HL-60/S4 (cell line): ENCODE results near the gene GRID1.
"Not testable (repeated sequence)": the region's sequence is repeated elsewhere in the genome, so short reads cannot be mapped to it uniquely, and the experiment has no call there.

Source experiments
- in situ Hi-C: fragments of 300-500 bp; cut with MboI; formaldehyde crosslinking; loops from 2 replicates; pipeline ENCODE4 v1.14.3; 2022; ENCODE audit warnings: low sequenced_read_pairs

Gene GRID1

DNA sequence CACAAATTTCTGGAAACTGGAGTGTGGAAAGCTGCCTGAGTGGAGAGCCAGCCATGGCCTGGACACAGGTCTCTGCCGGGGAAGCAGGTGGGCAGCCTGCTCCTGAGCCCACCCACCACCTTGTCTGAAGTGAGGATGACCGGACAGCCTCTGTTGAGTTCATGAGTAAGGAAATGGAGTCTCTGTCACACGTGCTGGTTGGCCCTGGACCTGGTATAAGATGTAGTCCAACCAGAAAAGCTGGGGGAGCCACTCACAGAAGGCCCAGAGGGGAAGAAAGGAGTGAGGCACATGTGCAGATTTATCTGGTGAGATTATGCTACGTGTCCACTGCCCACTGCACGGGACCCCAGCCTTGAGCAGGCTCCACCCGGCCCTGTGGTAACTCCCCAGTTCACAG lies 383.5 kb downstream of the GRID1 start:
- in situ Hi-C loops: no loop called here

DNA sequence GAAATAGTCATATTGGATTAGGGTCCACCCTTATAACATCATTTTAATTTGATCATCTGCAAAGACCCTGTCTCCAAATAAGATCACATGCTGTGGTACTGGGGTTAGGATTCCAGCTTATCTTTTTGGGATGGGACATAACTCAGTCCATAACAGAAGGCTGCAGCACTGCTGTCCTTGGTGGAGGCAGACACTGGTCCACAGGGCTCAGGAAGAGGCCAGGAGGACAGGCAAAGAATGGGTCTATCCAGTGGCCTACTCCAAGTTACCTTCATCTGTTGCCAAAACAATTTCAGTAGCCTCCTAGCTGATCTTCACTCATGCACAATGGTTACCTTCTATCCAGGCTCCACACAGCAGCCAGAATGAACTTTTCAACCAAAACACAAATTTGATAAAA lies 387.0 kb downstream of the GRID1 start:
- in situ Hi-C loops: no loop called here

DNA sequence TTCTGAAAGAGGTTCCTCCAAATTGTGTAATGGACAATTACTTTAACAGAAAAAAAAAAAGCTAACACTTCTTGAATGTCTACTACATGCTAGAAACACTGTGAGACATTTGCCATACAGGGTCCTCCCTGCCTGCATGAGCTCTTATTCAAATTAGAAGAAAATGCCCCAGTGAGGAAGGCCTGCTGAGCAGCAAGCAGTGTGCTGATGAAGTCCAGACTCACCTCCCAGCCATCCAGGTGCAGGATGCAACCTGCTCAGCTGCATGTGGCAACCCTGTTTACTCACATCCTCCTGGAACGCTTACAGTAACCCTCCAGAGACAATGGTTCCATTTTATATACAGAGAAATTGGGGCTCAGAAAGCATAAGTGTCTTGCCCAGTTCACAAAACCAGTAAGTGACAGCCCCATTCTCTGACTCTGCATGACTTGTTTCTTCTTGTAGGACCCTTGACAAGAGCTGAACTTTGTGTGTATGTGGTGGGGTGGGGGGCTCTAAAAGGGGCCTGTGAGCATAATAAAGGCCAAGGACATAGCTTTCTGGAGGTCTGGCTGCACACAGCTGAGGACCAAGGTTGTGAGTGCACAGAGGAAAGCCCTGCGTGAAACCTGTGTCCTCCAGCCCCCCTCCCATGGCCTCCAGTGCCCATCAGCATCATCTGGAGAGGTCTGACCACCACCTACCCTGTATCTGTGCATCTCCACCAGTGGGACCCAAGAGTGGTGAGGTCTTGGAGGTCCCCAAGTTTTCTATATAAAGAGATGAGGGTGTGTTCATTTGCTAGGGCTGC lies 387.8 kb downstream of the GRID1 start:
- in situ Hi-C loops: no loop called here

DNA sequence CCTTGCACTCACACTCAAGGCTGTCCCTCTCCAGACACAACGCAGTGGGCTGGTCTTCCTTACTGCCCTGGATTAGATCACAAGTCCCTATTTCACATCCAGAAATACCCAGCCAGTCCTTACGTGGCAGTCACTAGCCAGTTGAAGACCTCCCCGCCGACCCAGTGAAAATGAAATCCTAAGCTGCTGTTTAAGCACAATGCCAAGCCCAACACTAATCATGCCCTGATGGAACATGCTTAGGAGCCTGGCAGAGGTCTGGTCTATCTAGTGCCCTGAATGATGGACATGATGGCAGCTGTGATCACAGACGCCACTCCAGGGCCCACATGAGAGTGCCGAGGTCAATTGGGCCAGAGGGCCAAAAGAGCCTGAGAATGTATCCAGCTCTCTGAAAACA lies 389.0 kb downstream of the GRID1 start:
- in situ Hi-C loops: no loop called here

DNA sequence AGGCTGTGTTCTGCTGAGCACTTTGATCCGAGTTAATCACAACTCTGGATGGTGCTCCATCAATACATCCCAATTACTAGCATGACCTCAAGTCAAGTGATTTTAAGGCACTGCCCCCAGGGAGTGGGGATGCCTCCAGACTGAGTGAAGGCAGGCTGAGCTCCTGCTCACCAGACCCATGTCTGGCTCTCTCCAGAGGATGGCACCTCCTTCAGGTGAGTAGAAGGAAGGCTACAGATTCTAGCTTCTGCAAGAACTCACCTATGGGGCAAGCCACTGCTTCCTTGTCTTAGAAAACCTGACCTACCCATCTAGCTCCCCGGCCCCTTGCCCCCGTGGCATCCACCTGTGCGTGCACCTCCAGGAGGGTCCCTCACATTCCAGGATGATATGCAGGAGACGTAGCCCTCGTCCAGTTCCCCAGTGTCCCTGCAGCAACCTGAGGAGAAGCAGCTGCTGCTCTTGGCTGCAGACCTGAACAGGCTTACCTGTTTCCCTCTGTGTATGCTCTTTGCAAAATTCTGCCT lies 390.3 kb downstream of the GRID1 start:
- in situ Hi-C loops: no loop called here

DNA sequence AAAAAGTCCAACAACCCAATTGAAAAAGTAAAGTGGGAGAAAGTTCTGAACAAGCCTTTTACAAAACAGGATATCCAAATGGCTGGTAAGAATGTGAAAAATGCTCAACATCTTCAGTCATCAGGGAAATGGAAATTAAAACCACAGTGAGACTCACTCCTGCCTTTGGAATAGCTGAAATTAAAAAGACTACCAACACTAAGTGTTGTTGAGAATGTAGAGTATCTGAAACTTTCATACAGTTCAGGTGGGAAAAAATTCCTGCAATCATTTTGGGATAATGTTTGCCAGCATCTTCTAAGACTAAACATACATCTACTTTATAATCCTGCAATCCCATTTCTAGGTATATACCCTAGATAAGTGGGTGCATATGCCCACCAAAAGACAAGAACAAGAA lies 395.1 kb downstream of the GRID1 start:
- in situ Hi-C loops: loop anchor here (25.0 kb wide), 1 partner anchor 91 kb away; no protein-coding TSS in a partner anchor

DNA sequence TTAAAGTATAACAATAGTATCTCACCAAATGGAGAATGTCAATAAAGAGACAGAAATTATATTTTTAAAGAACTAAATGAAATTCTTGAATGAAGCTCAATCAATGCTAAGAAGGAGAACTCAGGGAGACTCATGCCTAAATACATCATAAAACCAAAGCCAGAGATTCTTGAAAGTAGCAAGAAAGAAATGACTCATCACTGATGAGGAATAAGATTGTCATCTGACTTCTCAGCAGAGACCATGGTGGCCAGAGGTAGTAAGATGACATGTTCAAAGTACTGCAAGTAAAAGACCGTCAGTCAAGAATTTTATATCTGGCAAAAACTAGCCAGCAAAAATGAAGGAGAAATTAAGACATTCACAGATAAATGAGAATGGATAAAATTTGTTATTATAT lies 399.0 kb downstream of the GRID1 start:
- in situ Hi-C loops: loop anchor here (25.0 kb wide), 1 partner anchor 95 kb away; no protein-coding TSS in a partner anchor

DNA sequence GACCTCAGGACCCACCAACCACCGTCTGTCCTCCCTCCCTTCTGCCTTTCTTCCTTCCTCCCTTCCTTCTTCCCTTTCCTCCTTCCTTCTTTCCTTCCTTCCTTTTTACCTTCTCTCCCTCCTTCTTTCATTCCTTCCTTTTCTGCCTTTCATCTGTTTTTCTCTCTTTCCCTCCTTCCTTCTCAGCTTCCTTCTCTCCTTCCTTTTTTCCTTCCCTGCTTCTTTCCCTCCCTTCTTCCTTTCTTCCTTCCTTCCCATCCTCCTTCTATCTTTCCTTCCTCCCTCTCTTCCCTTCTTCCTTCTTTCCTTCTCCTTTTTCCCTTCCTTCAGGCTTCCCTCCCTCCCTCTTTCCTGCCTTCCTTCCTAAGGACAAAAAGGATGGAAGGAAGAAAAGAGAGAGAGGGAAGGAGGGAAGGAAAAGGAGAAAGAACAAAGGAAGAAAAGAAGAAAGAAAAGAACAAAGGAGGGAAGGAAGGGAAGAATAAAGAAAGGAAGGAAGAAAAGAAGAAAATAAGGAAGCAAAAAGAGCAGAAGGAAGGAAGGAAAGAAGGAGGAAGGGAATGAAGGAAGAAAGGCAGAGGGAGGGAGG lies 405.0 kb downstream of the GRID1 start:
- in situ Hi-C loops: loop anchor here (25.0 kb wide), 1 partner anchor 101 kb away; no protein-coding TSS in a partner anchor

DNA sequence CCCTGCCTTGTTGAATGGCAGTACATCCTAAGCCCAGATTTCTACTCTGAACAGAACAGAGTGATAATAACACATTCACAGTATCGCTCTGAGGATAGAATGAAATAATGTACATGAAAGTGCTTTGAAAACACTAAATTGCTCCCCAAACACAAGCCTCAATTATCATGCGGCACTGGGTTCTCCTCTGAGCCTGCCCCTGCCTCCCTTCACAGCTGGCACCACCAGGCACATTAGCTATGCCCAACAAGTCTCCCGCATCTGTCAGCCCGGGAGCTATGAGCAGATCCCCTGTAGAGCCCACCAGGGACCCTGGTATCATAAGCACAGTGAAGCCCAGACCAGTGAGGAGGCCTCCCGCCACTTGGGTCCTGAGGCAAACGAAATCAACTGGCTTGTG lies 405.5 kb downstream of the GRID1 start:
- in situ Hi-C loops: loop anchor here (25.0 kb wide), 1 partner anchor 101 kb away; no protein-coding TSS in a partner anchor

DNA sequence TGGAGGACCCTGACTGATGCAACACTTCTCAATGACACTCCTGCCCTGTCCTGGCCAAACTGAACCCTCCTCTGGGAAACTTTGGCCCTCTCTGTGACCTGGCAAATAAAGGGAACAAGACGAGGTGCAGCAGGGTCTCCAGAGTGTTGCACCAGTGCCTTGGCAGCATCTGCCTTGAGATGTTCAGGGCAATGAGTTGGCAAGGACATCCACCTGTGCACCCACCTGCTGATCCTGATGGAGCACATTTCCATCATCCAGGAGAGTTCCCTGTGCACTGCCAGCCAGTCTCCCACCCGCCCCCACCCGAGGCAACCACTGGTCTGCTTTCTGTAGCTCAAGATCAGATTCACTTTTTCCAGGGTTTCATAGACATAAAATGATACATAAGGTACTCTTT lies 407.4 kb downstream of the GRID1 start:
- in situ Hi-C loops: loop anchor here (25.0 kb wide), 1 partner anchor 103 kb away; no protein-coding TSS in a partner anchor

DNA sequence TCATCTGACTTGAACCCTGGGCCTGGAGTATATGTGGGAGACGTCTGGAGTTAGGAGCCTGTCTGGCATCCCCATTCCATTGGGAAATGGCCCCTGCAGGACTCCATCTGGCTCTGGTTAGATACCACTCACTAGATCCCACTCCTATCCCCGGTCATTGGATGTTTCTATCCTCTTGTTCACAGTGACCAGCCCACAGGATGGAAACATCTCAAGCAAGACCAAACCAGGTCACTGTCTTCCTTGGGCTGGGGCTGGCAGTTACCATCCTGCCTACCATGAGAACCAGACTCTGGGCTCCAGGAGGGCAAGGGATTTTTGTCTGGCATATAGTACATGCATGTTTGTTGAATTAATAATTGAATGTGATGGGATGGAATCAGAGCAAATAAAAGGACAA lies 415.7 kb downstream of the GRID1 start:
- in situ Hi-C loops: loop anchor here (25.0 kb wide), 1 partner anchor 111 kb away; no protein-coding TSS in a partner anchor

DNA sequence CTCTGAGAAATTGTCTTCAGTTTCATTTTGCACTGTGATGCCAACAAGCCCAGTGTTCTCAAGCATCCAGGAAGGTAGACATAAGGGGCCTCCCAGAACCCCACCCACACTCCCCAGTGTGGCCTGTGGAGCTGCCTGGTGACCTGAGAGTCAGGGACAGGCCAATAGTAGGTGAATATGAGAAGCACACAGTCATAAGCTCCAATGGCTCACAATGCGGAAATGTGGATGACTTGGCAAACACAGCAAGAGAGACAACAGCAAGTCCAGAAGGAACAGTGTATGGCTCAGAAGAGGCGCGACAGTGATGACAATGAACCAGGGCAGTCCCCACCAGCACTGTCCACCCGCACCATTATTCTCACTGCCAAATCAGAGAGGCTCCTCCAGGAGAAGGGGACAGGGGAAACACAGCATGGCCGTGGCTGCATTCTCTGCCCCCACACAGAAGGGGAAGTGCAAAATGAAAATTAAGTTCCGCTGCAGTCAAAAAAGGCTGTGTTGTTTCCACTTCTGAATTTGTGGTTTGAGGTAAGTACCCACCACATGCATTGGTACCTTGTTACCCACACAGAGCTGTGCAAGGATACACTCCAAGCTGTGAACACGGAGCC lies 419.8 kb downstream of the GRID1 start:
- in situ Hi-C loops: no loop called here

DNA sequence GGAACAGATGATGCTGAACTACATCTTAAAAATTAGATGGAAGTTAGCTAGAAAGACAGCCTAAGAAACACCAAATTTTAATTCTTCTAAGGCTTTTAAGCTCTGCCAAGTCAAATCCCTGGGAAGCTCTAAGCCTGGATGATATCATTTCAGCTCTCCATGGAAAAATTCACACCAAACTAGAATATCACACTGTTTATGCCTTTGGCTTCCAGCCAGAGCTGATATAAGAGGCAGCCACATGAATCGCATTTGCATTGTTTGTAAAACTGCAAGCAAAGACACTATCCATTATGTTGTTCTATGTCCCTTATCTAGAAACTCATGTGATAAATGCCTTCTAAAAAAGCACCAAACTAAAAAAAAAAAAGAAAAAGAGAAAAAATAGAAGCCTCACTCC lies 430.4 kb downstream of the GRID1 start:
- in situ Hi-C loops: no loop called here

DNA sequence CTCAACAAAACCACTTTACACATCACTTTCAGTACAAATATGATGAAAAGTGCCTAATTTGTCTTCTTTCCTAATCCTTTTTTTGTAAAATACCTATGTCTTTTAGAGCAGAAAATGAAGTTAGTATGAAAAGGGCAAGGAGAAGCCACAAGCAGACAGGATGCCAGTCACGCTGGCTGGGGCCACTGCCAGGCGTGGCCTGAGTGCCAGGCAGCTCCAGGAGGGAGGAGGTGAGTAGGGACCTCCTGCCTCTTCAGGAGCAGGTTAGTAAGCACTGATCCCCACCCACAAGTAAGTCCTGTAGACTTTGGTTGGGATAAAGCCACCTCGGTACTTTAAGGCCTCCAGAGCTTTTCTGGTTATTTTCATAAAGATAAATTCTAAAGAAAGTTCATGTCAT lies 432.0 kb downstream of the GRID1 start:
- in situ Hi-C loops: no loop called here

DNA sequence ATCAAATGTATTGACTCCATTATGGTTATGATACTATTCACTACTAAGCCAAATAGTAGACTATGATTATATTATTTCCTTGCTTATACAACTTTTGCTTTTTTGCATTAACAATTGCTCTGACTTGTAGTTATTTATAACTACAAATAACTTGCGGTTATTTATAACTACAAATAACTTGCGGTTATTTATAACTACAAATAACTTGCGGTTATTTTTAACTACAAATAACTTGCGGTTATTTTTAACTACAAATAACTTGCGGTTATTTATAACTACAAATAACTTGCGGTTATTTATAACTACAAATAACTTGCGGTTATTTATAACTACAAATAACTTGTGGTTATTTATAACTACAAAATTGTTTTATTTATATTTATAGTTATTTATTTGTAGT lies 436.6 kb downstream of the GRID1 start:
- in situ Hi-C loops: not testable (repeated sequence)

DNA sequence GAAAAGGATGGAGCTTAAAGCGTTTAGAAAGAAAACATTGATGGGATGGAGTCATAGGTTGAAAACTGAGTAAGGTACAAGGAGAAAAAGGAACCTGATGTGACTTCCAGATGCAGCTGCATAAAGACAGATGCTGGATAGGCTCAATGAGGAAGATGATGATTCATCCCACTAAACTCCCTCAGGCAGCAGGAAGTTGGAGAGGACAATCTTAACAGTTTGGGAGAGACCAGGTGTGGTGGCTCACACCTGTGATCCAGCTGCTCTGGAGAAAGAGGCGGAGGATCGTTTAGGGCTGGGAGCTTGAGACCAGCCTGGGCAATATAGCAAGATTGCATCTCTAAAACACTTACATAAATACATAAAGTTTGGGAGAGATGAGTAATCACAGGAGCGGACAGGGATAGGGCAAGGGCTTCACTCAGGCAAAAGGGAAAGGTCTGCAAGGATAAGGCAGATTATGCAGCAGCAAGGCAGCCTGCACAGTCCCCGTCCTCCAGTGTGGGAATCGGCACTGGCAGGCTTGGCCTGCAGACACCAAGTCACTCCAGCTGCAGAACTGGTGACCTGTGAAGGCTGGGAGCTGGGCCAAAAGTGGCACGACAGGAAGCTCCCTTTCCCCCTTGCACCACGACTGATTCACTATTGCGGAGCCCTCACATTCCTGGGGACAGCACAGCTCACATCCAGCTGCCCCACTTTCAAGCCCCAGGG lies 438.5 kb downstream of the GRID1 start:
- in situ Hi-C loops: no loop called here

DNA sequence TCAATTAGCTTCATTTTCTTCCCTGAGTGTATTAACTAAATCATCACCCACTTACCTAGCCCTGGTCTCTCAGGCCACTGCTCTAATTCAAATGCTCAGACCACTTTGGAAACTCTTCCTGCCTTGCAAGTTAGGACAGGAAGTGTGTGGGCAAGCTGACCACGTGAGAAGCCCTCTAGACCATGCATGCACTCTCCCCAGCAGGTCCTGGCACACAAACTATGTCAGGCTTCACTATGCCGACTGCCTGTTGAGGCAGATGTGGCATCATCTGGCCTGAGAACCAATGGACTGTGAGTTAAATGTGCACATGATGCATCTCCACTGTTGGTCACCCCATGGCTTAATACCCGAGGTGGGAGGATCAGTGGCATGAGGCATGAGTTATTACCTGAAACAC lies 439.6 kb downstream of the GRID1 start:
- in situ Hi-C loops: no loop called here

DNA sequence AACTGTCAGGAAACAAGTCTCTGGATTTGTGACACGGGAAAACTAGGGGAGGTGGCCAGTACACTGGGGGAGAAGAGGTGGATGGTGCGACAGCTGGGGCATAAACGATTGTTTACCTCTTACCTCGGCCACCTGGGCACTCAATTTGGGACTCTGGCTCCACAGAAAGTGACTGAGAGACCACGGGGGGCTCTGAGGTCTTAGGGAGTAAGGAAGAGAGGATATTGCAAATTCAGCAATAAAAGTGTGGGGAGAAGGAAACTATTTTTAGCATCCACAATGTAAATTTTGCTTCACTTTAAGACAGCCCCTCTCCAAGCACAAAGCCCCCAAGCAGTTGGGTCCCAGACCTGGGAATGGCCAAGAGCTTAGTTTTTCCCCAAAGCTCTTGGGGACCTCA lies 440.5 kb downstream of the GRID1 start:
- in situ Hi-C loops: no loop called here

DNA sequence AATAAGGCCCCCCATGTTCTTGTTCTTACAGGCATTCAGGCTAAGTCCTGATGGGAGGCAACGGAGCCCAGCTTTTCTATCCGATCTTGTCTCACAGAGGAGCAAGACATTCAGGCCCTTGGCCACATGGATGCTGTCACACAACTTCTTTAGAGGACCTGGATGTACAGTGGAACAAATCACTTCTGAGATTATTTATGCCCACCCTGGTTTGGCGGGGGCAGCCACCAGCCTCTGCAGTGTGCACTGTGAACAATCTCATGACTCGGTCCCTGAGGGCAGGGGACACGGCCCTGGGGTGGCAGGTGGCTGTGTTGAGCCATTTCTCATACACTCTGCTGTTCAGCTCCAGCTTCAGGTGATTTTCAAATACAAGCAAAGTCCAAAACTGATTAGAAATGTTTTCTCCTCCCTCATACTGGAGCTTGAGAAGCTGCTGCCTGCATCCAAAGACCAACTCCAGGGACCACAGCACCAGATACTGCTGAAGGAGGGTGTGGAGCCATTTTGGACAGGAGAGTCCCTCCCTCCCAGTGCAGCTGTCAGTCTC lies 441.3 kb downstream of the GRID1 start:
- in situ Hi-C loops: no loop called here

DNA sequence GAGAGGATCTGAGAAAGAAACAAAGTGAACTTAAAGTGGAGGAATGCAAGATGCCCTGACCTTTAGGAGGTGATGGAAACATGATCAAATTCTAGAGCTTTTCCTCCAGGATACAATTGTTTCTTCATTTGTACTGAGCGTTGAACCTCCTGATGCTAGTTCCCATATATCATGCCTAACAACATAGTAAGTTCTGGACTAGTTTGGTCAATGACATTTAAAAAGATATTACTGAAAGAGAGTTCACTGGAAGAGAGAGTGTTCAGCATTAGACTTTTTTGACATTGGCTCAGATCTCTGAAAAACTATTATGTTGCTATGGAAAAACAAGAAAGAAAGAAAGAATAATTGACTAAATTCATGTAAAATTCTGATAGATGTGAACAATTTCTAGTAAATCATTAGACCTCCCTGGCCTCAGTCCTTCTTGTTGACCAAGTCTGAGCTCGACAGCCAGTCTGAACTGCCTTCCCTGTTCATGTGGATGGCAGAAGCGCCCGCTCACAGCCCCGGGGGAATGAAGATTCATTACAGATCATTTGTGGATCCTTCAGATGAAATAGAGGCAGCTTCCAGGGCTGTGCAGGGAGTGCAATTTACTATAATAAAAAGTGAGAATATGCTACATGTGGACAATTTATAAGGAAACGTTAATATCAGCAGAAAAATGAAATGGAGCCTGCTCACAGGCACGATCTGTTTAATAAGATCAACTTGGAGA lies 442.1 kb downstream of the GRID1 start:
- in situ Hi-C loops: no loop called here
